ENCODE measurements around the gene CBARP.

- TF ChIP-seq REST (IDR thresholded peaks at IDR 0.05; ENCODE audit: low read depth, low read length) = no peak
- TF ChIP-seq ZBTB33 (IDR thresholded peaks at IDR 0.05; ENCODE audit: borderline replicate concordance, low read depth) = no peak
- peak; percentile 24 for TF ChIP-seq CTCF (IDR thresholded peaks at IDR 0.05)
- TF ChIP-seq SMC3 (IDR thresholded peaks at IDR 0.05; ENCODE audit: low read depth, low read length) = no peak
- no peak for TF ChIP-seq POLR2AphosphoS5 (IDR thresholded peaks at IDR 0.05; ENCODE audit: low read depth, low read length)
- TF ChIP-seq GATA2 (CRISPR knock-in tag; IDR thresholded peaks at IDR 0.05) = no peak
- TF ChIP-seq USF2 (IDR thresholded peaks at IDR 0.05; ENCODE audit: borderline replicate concordance, low read depth, low read length) = no peak
- peak; percentile 16 for TF ChIP-seq MAX (IDR thresholded peaks at IDR 0.05; ENCODE audit: low read depth)
- TF ChIP-seq ELF1 (IDR thresholded peaks at IDR 0.05) = peak; percentile 49
- TF ChIP-seq USF1 (IDR thresholded peaks at IDR 0.05; ENCODE audit: borderline replicate concordance, low read depth) = no peak
- TF ChIP-seq FOXJ3 (CRISPR knock-in tag; IDR thresholded peaks at IDR 0.05) = no peak
- no peak for TF ChIP-seq FOXM1 (IDR thresholded peaks at IDR 0.05; ENCODE audit: low read depth)
- TF ChIP-seq FOSL2 (IDR thresholded peaks at IDR 0.05; ENCODE audit: borderline replicate concordance, low read depth) = peak; percentile 74
- TF ChIP-seq YY1 (IDR thresholded peaks at IDR 0.05; ENCODE audit: low read depth) = 0 out of 2 replicates have a peak, but pooled peaks have one; percentile 16
Observed at GRCh38 chr19:1252821-1253513, 15.2 kb upstream of the CBARP start.

Data from SK-N-SH (cell line).